Sigmoid colon (tissue), 7 donors: ENCODE results near the gene GMPS. TPM values are rescaled to one million over a fixed set of nuclear protein-coding genes. Genes with fewer than 3 reads are reported as not detected.

Source experiments
- DNase-seq: peaks from one replicate; pipeline ENCODE4 v3.0.0-alpha.2; 2019
- H3K27ac ChIP-seq, 4 donors: fragments of 200-600 bp; sonication (generic); one replicate each; pipeline ENCODE4 v1.5.1; 2016 to 2019; ENCODE audit warnings: mild to moderate bottlenecking in 1 of 4
- H3K27me3 ChIP-seq, 3 donors: fragments of 200-600 bp; sonication (generic); one replicate each; pipeline ENCODE4 v1.5.1; 2019; ENCODE audit warnings: mild to moderate bottlenecking in 1 of 3
- H3K36me3 ChIP-seq, 4 donors: fragments of 200-600 bp; sonication (generic); one replicate each; pipeline ENCODE4 v1.5.1; 2016 to 2019
- H3K4me1 ChIP-seq, 4 donors: fragments of 200-600 bp; sonication (generic); one replicate each; pipeline ENCODE4 v1.5.1; 2017 to 2019
- H3K4me3 ChIP-seq, 4 donors: fragments of 200-600 bp; sonication (generic); one replicate each; pipeline ENCODE4 v1.5.1; 2017 to 2019; ENCODE audit warnings: mild to moderate bottlenecking in 2 of 4, moderate library complexity in 1 of 4
- H3K9me3 ChIP-seq, 4 donors: fragments of 200-600 bp in 3 of 4; sonication (generic) in 3 of 4; one replicate each; pipeline versions ENCODE4 v1.5.1 to v1.6.1; 2013 to 2019
- EP300 ChIP-seq, 4 donors: sonication (generic); formaldehyde crosslinking; IDR thresholded peaks; one replicate each; pipeline ENCODE4 v1.6.1; 2017; ENCODE audit warnings: antibody characterized with exemption in 4 of 4
- POLR2A ChIP-seq, 2 donors: fragments of 450-650 bp; IDR thresholded peaks; one replicate each; pipeline ENCODE4 v1.6.1; 2016; ENCODE audit warnings: antibody characterized with exemption in 2 of 2, mild to moderate bottlenecking in 2 of 2, moderate library complexity in 2 of 2
- POLR2AphosphoS5 ChIP-seq, 4 donors: sonication (generic); formaldehyde crosslinking; IDR thresholded peaks; one replicate each; pipeline ENCODE4 v1.6.1; 2017; ENCODE audit warnings: antibody characterized with exemption in 4 of 4
- WGBS, 2 donors: extraction: QIAGEN DNeasy Blood & Tissue Kit; methylation state at CpG; one replicate each; pipeline ENCODE4 v1.1.7; 2013; 5-methylcytosine and 5-hydroxymethylcytosine counted together
- intact Hi-C: fragments of 100-400 bp; cut with DNase I; formaldehyde crosslinking; loops from one replicate; pipeline ENCODE4 v1.15.1; 2023
- polyA plus RNA-seq, 3 donors: library from polyadenylated mRNA; stranded (reverse); fragments of 200-250 nt; gene quantifications; one replicate each; pipeline ENCODE4 v1.2.3, GENCODE V29; 2013
- total RNA-seq, 4 donors: library from RNA; depleted of rRNA; stranded (reverse); fragments of >200 nt; gene quantifications; one replicate each; pipeline ENCODE4 v1.1.0, GENCODE V29; 2016
- TF ChIP-seq, protein P1 (sequence below), 4 experiments: fragments of 450-650 bp in 3 of 4; fragments of 200-600 bp in 1 of 4; IDR thresholded peaks; one replicate each; pipeline ENCODE4 v1.5.1; 2016 to 2019; ENCODE audit warnings: antibody characterized with exemption in 4 of 4, mild to moderate bottlenecking in 3 of 4, moderate library complexity in 2 of 4
- donor health status: healthy with polysubstance abuse.
- donor health status: Bipolar disorder and iron deficiency.
- donor health status: healthy.

The GMPS gene
- total and polyA plus RNA-seq, 7 donors: 12.7 to 45.7 (median 25.6) TPM

- no peaks in the 10 kb centered on the region for H3K27me3 ChIP-seq
- H3K4me1 ChIP-seq: no peaks in the 10 kb centered on the region
- H3K9me3 ChIP-seq: no peaks in the 10 kb centered on the region
- no peak overlapping the region for H3K4me3 ChIP-seq
- no peak overlapping the region for H3K27ac ChIP-seq
- TF ChIP-seq, protein P1, sequence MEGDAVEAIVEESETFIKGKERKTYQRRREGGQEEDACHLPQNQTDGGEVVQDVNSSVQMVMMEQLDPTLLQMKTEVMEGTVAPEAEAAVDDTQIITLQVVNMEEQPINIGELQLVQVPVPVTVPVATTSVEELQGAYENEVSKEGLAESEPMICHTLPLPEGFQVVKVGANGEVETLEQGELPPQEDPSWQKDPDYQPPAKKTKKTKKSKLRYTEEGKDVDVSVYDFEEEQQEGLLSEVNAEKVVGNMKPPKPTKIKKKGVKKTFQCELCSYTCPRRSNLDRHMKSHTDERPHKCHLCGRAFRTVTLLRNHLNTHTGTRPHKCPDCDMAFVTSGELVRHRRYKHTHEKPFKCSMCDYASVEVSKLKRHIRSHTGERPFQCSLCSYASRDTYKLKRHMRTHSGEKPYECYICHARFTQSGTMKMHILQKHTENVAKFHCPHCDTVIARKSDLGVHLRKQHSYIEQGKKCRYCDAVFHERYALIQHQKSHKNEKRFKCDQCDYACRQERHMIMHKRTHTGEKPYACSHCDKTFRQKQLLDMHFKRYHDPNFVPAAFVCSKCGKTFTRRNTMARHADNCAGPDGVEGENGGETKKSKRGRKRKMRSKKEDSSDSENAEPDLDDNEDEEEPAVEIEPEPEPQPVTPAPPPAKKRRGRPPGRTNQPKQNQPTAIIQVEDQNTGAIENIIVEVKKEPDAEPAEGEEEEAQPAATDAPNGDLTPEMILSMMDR (IDR thresholded peaks at IDR 0.05): no peak
- TF ChIP-seq POLR2AphosphoS5 (IDR thresholded peaks at IDR 0.05) (no peak), POLR2A (IDR thresholded peaks at IDR 0.05) (no peak), EP300 (IDR thresholded peaks at IDR 0.05) (no peak)
- 94 to 96% methylated on average over 2 of the region's 2 CpGs for WGBS, 2 donors
- no peak for DNase-seq
- intact Hi-C loops: no loop called here
- H3K36me3 ChIP-seq: peaks cover 0 to 2% (median 0%) of the 10 kb centered on the region in 4 donors
Measured at GRCh38 chr3:155944081-155944480, 73.6 kb downstream of the GMPS start.

GRCh38 chr3:155946178-155946577 lies 75.7 kb downstream of the GMPS start:
- no peak for DNase-seq
- no peak overlapping the region for H3K4me3 ChIP-seq
- WGBS, 2 donors: 85 to 95% methylated on average over 2 of the region's 2 CpGs
- no peaks in the 10 kb centered on the region for H3K4me1 ChIP-seq
- no peak for TF ChIP-seq POLR2A (IDR thresholded peaks at IDR 0.05)
- TF ChIP-seq EP300 (IDR thresholded peaks at IDR 0.05): no peak
- TF ChIP-seq, protein P1 (IDR thresholded peaks at IDR 0.05): no peak
- no peak for TF ChIP-seq POLR2AphosphoS5 (IDR thresholded peaks at IDR 0.05)
- no peaks in the 10 kb centered on the region for H3K9me3 ChIP-seq
- H3K36me3 ChIP-seq: no peaks in the 10 kb centered on the region
- intact Hi-C loops: no loop called here
- no peaks in the 10 kb centered on the region for H3K27me3 ChIP-seq
- no peak overlapping the region for H3K27ac ChIP-seq

DNA sequence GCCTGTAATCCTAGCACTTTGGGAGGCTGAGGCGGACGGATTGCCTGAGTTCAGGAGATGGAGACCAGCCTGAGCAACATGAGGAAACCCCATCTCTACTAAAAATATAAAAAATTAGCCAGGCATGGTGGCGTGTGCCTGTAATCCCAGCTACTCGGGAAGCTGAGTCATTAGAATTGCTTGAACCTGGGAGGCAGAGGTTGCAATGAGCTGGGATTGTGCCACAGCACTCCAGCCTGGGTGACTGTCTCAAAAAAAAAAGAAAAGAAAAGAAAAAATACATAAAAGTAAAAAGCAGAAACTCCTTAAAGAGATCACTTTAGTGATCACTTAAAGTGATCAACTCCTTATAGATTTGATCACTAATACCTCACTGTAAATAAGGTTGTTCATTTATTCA lies 78.0 kb downstream of the GMPS start:
- WGBS, 2 donors: 76 to 86% methylated on average over 4 of the region's 4 CpGs

GRCh38 chr3:155949453-155950217 lies 79.2 kb downstream of the GMPS start:
- Histone ChIP-seq H3K36me3 (no peaks in the 10 kb centered on the region), H3K27me3 (no peaks in the 10 kb centered on the region), H3K4me3 (no peak overlapping the region), H3K4me1 (no peaks in the 10 kb centered on the region), H3K27ac (no peak overlapping the region), H3K9me3 (no peaks in the 10 kb centered on the region)
- DNase-seq: no peak
- intact Hi-C loops: no loop called here
- TF ChIP-seq POLR2A (IDR thresholded peaks at IDR 0.05) (no peak), POLR2AphosphoS5 (IDR thresholded peaks at IDR 0.05) (no peak), EP300 (IDR thresholded peaks at IDR 0.05) (no peak)
- TF ChIP-seq, protein P1 (IDR thresholded peaks at IDR 0.05): no peak
- WGBS, 2 donors: 43 to 68% methylated on average over 8 of the region's 8 CpGs

More for the DNA sequence above, 78.0 kb downstream of the GMPS start:
- Histone ChIP-seq H3K27me3 (no peaks in the 10 kb centered on the region), H3K4me3 (no peak overlapping the region), H3K27ac (no peak overlapping the region), H3K36me3 (no peaks in the 10 kb centered on the region), H3K9me3 (no peaks in the 10 kb centered on the region), H3K4me1 (no peaks in the 10 kb centered on the region)
- TF ChIP-seq, protein P1 (IDR thresholded peaks at IDR 0.05): no peak
- TF ChIP-seq POLR2AphosphoS5 (IDR thresholded peaks at IDR 0.05) (no peak), POLR2A (IDR thresholded peaks at IDR 0.05) (no peak), EP300 (IDR thresholded peaks at IDR 0.05) (no peak)
- intact Hi-C loops: no loop called here
- DNase-seq: no peak
